ENCODE measurements around the gene HELZ. TPM values are rescaled to one million over a fixed set of nuclear protein-coding genes. Genes with fewer than 3 reads are reported as not detected.
"Not testable (repeated sequence)": the region's sequence is repeated elsewhere in the genome, so short reads cannot be mapped to it uniquely, and the experiment has no call there.

The HELZ gene
- total and polyA plus RNA-seq, 8 donors: 27.2 to 64.6 (median 37.3) TPM

GRCh38 chr17:67276075-67276474 is 31.1 kb upstream of the HELZ start:
- Histone ChIP-seq H3K36me3 (no peaks in the 10 kb centered on the region), H3K4me1 (no peaks in the 10 kb centered on the region), H3K9me3 (no peaks in the 10 kb centered on the region), H3K27me3 (no peaks in the 10 kb centered on the region), H3K4me3 (no peak overlapping the region), H3K27ac (no peak overlapping the region)
- intact Hi-C loops (cut with DNase I): no loop called here
- no peak for TF ChIP-seq CTCF (IDR thresholded peaks at IDR 0.05)
- ATAC-seq: no peak
- no peak for DNase-seq

- Histone ChIP-seq H3K27ac (no peak overlapping the region), H3K4me1 (no peaks in the 10 kb centered on the region), H3K9me3 (no peaks in the 10 kb centered on the region), H3K4me3 (no peak overlapping the region), H3K36me3 (no peaks in the 10 kb centered on the region), H3K27me3 (no peaks in the 10 kb centered on the region)
- DNase-seq (no peak), ATAC-seq (no peak)
- intact Hi-C loops (cut with DNase I): no loop called here
- no peak for TF ChIP-seq CTCF (IDR thresholded peaks at IDR 0.05)
These were observed 29.5 kb upstream of the HELZ start for GRCh38 chr17:67274466-67274865.

- no peaks in the 10 kb centered on the region for H3K9me3 ChIP-seq
- no peaks in the 10 kb centered on the region for H3K4me1 ChIP-seq
- H3K27ac ChIP-seq: no peak overlapping the region
- ATAC-seq (no peak), DNase-seq (no peak)
- H3K36me3 ChIP-seq: no peaks in the 10 kb centered on the region
- TF ChIP-seq CTCF (IDR thresholded peaks at IDR 0.05): no peak
- H3K27me3 ChIP-seq: no peaks in the 10 kb centered on the region
- intact Hi-C loops (cut with DNase I): no loop called here
- no peak overlapping the region for H3K4me3 ChIP-seq
These were observed 28.9 kb upstream of the HELZ start for GRCh38 chr17:67273900-67274299.

GRCh38 chr17:67272312-67273047 is 27.5 kb upstream of the HELZ start:
- Histone ChIP-seq H3K27me3 (no peaks in the 10 kb centered on the region), H3K36me3 (no peaks in the 10 kb centered on the region), H3K4me3 (no peak overlapping the region), H3K27ac (no peak overlapping the region), H3K4me1 (no peaks in the 10 kb centered on the region), H3K9me3 (no peaks in the 10 kb centered on the region)
- intact Hi-C loops (cut with DNase I): no loop called here
- DNase-seq (no peak), ATAC-seq (no peak)
- TF ChIP-seq CTCF (IDR thresholded peaks at IDR 0.05): no peak

GRCh38 chr17:67271187-67271586 is 26.2 kb upstream of the HELZ start:
- H3K4me3 ChIP-seq; H3K9me3 ChIP-seq; ATAC-seq; intact Hi-C loops (cut with DNase I); H3K36me3 ChIP-seq; H3K4me1 ChIP-seq; DNase-seq; H3K27me3 ChIP-seq; H3K27ac ChIP-seq: not testable (repeated sequence)

GRCh38 chr17:67270416-67270815 is 25.4 kb upstream of the HELZ start:
- Histone ChIP-seq H3K9me3 (no peaks in the 10 kb centered on the region), H3K4me1 (no peaks in the 10 kb centered on the region), H3K27me3 (no peaks in the 10 kb centered on the region), H3K27ac (no peak overlapping the region), H3K4me3 (no peak overlapping the region), H3K36me3 (no peaks in the 10 kb centered on the region)
- ATAC-seq (no peak), DNase-seq (no peak)
- intact Hi-C loops (cut with DNase I): no loop called here
- TF ChIP-seq CTCF (IDR thresholded peaks at IDR 0.05): no peak

Measured in left lung (tissue), 10 donors.